ENCODE results near the gene EXD3. TPM values are rescaled to one million over a fixed set of nuclear protein-coding genes. Genes with fewer than 3 reads are reported as not detected.

EXD3 gene
- total and polyA plus RNA-seq, 9 of the 15 experiments (the other 6 are each of a cell fraction or from before 2014, with no cell fraction given) = 0.29 to 12.5 (median 3.9) TPM

- intact Hi-C loops (cut with micrococcal nuclease) = no loop called here
- WGBS (ENCODE audit: insufficient coverage, low coverage, missing lambda C conversion rate) = 57% methylated on average over 9 of the region's 12 CpGs
- Histone ChIP-seq H3K9ac (ENCODE audit: insufficient read depth in 1 of 2, low read depth in 2 of 2, low read length in 2 of 2) (no peak overlapping the region), H3K9me3 (replicated peaks; ENCODE audit: control insufficient read depth, insufficient read depth, low read depth, low read length) (peaks cover 12% of the 10 kb centered on the region), H2AFZ (ENCODE audit: low read depth, low read length) (no peak overlapping the region), H3K36me3 (ENCODE audit: control insufficient read depth, insufficient read depth, low read length) (no peaks in the 10 kb centered on the region), H4K20me1 (replicated peaks; ENCODE audit: control insufficient read depth, insufficient read depth, low read length) (no peaks in the 10 kb centered on the region), H3K4me1 (replicated peaks in 1 of 2; ENCODE audit: control insufficient read depth in 2 of 2, insufficient read depth in 2 of 2, low read length in 2 of 2) (peaks cover 0 to 18% of the 10 kb centered on the region in 2 experiments; a peak in 1 of 5 replicates), H3K4me2 (ENCODE audit: insufficient read depth, low read length) (no peak overlapping the region), H3K27me3 (ENCODE audit: control insufficient read depth in 2 of 2, insufficient read depth in 2 of 2, low read length in 2 of 2) (no peaks in the 10 kb centered on the region), H3K27ac (ENCODE audit: extremely low read depth, low read depth, low read length) (no peak overlapping the region), H3K79me2 (ENCODE audit: control insufficient read depth, insufficient read depth, low read length) (no peaks in the 10 kb centered on the region), H3K4me3 (no peak overlapping the region), H3K9me1 (ENCODE audit: control insufficient read depth, insufficient read depth, low read length) (no peaks in the 10 kb centered on the region)
- ATAC-seq (no peak), FAIRE-seq (no peak), DNase-seq (ENCODE audit: extremely low read depth in 1 of 4, low spot score in 3 of 4) (no peak)
- CTCF ChIA-PET (ENCODE audit: low intra/inter-chr PET ratio) = no interaction called here
- in situ Hi-C loops (cut with MboI) = no loop called here
- POLR2A ChIA-PET = no interaction called here
- TF ChIP-seq YY1 (IDR thresholded peaks at IDR 0.05; ENCODE audit: borderline replicate concordance in 1 of 3, control insufficient read depth in 1 of 3, extremely low read depth in 1 of 3, insufficient read depth in 3 of 3, insufficient read length in 1 of 3, insufficient replicate concordance in 2 of 3, low read depth in 1 of 3, low read length in 2 of 3) (no peak), MIER1 (IDR thresholded peaks at IDR 0.05; ENCODE audit: low read depth) (no peak), HBP1 (CRISPR knock-in tag; IDR thresholded peaks at IDR 0.05) (no peak), POLR2AphosphoS2 (IDR thresholded peaks at IDR 0.05; ENCODE audit: low read length) (no peak), ZNF318 (IDR thresholded peaks at IDR 0.05; ENCODE audit: borderline replicate concordance in 1 of 2, low read depth in 1 of 2) (no peak), NFXL1 (CRISPR knock-in tag; IDR thresholded peaks at IDR 0.05) (no peak), SMARCA5 (IDR thresholded peaks at IDR 0.05) (no peak), HMG20A (CRISPR knock-in tag; conservative IDR thresholded peaks at IDR 0.05) (no peak), CBFA2T3 (IDR thresholded peaks at IDR 0.05) (no peak), POU5F1 (IDR thresholded peaks at IDR 0.05; ENCODE audit: borderline replicate concordance, low read depth, low read length, partially characterized antibody) (no peak), ESRRA (IDR thresholded peaks at IDR 0.05; ENCODE audit: borderline replicate concordance, low read depth) (no peak), TCF7 (IDR thresholded peaks at IDR 0.05; ENCODE audit: borderline replicate concordance) (no peak), THRAP3 (IDR thresholded peaks at IDR 0.05; ENCODE audit: borderline replicate concordance) (no peak), ZBED1 (IDR thresholded peaks at IDR 0.05) (no peak)
- no TSS peak for BruUV-seq (replicated peaks)
Observed at GRCh38 chr9:137376386-137376785, 46.6 kb downstream of the EXD3 start.
